C4-2B (cell line): ENCODE results near the gene SHANK1.

Source experiments
- H3K27ac ChIP-seq: fragments of 450-650 bp; 2 replicates; pipeline ENCODE4 v1.5.1; 2017
- ZFX ChIP-seq: fragments of 450-650 bp; IDR thresholded peaks from 2 replicates; pipeline ENCODE4 v1.6.1; 2017
- TF ChIP-seq, protein P1 (sequence below): fragments of 450-650 bp; conservative IDR thresholded peaks from 2 replicates; pipeline ENCODE4 v1.5.1; 2017; ENCODE audit warnings: mild to moderate bottlenecking

Gene SHANK1

GRCh38 chr19:50739132-50739913, 19.7 kb upstream of the SHANK1 start:
- H3K27ac ChIP-seq: no peak overlapping the region
- no peak for TF ChIP-seq ZFX
- TF ChIP-seq, protein P1, sequence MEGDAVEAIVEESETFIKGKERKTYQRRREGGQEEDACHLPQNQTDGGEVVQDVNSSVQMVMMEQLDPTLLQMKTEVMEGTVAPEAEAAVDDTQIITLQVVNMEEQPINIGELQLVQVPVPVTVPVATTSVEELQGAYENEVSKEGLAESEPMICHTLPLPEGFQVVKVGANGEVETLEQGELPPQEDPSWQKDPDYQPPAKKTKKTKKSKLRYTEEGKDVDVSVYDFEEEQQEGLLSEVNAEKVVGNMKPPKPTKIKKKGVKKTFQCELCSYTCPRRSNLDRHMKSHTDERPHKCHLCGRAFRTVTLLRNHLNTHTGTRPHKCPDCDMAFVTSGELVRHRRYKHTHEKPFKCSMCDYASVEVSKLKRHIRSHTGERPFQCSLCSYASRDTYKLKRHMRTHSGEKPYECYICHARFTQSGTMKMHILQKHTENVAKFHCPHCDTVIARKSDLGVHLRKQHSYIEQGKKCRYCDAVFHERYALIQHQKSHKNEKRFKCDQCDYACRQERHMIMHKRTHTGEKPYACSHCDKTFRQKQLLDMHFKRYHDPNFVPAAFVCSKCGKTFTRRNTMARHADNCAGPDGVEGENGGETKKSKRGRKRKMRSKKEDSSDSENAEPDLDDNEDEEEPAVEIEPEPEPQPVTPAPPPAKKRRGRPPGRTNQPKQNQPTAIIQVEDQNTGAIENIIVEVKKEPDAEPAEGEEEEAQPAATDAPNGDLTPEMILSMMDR: no peak

- H3K27ac ChIP-seq: no peak overlapping the region
- TF ChIP-seq, protein P1: no peak
- TF ChIP-seq ZFX: no peak
These were observed 16.7 kb upstream of the SHANK1 start for GRCh38 chr19:50736338-50736737.

DNA sequence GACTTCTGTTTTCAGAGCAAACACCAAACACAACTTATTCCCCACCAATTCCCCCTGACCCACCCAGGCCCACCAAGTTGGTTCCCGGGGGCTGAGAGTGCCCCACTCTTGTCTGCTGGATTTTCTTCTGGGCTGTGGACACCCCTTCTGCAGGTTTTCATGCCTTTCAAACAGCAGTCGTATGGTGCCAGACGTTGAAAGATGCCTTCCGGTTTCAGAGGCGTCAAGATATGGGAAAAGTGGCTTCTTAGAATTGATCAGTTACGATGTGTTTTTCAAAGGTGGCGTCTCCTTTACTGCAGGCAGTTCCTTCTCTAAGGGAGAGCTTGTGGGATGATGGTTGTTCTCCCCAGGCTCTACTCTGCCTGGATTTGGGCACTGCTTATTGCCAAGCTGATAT, 16.3 kb upstream of the SHANK1 start:
- no peak overlapping the region for H3K27ac ChIP-seq
- TF ChIP-seq, protein P1: no peak
- no peak for TF ChIP-seq ZFX

- no peak overlapping the region for H3K27ac ChIP-seq
- TF ChIP-seq, protein P1: no peak
- TF ChIP-seq ZFX: no peak
These were observed 10.3 kb upstream of the SHANK1 start for GRCh38 chr19:50729894-50730293.

- H3K27ac ChIP-seq: no peak overlapping the region
- TF ChIP-seq, protein P1: no peak
- TF ChIP-seq ZFX: no peak
These were observed 8.6 kb upstream of the SHANK1 start for GRCh38 chr19:50728084-50728737.

- TF ChIP-seq ZFX: no peak
- TF ChIP-seq, protein P1: no peak
- H3K27ac ChIP-seq: peak overlapping the region; percentile 82
These were observed 6.3 kb upstream of the SHANK1 start for GRCh38 chr19:50725911-50726230.

DNA sequence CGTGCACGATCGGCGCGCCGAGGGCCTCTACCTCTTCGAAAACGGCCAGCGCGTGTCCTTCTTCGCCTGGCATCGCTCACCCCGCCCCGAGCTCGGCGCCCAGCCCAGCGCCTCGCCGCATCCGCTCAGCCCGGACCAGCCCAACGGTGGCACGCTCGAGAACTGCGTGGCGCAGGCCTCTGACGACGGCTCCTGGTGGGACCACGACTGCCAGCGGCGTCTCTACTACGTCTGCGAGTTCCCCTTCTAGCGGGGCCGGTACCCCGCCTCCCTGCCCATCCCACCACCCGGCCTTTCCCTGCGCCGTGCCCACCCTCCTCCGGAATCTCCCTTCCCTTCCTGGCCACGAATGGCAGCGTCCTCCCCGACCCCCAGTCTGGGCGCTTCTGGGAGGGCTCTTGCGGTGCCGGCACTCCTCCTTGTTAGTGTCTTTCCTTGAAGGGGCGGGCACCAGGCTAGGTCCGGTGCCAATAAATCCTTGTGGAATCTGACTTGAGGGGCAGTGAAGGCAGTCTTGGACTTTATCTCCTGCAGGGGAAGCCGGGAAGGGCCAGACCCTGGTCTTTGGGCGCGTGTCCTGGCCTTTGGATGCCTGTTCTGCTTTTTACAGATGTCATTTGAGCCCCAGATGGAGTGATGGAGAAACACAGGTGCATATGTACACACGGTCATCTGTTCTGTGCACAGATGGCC, 5.8 kb upstream of the SHANK1 start:
- TF ChIP-seq, protein P1: no peak
- peak; percentile 67; the same call in 1 of the 2 replicates for TF ChIP-seq ZFX
- peak overlapping the region; percentile 82 for H3K27ac ChIP-seq
